ENCODE data around the gene MUC5B. TPM values are rescaled to one million over a fixed set of nuclear protein-coding genes. Genes with fewer than 3 reads are reported as not detected.
"Not testable (repeated sequence)": the region's sequence is repeated elsewhere in the genome, so short reads cannot be mapped to it uniquely, and the experiment has no call there.

The MUC5B gene, protein sequence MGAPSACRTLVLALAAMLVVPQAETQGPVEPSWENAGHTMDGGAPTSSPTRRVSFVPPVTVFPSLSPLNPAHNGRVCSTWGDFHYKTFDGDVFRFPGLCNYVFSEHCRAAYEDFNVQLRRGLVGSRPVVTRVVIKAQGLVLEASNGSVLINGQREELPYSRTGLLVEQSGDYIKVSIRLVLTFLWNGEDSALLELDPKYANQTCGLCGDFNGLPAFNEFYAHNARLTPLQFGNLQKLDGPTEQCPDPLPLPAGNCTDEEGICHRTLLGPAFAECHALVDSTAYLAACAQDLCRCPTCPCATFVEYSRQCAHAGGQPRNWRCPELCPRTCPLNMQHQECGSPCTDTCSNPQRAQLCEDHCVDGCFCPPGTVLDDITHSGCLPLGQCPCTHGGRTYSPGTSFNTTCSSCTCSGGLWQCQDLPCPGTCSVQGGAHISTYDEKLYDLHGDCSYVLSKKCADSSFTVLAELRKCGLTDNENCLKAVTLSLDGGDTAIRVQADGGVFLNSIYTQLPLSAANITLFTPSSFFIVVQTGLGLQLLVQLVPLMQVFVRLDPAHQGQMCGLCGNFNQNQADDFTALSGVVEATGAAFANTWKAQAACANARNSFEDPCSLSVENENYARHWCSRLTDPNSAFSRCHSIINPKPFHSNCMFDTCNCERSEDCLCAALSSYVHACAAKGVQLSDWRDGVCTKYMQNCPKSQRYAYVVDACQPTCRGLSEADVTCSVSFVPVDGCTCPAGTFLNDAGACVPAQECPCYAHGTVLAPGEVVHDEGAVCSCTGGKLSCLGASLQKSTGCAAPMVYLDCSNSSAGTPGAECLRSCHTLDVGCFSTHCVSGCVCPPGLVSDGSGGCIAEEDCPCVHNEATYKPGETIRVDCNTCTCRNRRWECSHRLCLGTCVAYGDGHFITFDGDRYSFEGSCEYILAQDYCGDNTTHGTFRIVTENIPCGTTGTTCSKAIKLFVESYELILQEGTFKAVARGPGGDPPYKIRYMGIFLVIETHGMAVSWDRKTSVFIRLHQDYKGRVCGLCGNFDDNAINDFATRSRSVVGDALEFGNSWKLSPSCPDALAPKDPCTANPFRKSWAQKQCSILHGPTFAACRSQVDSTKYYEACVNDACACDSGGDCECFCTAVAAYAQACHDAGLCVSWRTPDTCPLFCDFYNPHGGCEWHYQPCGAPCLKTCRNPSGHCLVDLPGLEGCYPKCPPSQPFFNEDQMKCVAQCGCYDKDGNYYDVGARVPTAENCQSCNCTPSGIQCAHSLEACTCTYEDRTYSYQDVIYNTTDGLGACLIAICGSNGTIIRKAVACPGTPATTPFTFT (N-terminal part only)
- total RNA-seq (2014; rRNA removed; shearing (Covaris generic)): 0.03 TPM in 1 of 2 replicates, not detected in the other
- not detected in 2 replicates for polyA plus RNA-seq (2015; cell fraction: cytosol; rRNA removed)
- not detected in 2 replicates for polyA plus RNA-seq (2015; cell fraction: nucleus; rRNA removed)

DNA sequence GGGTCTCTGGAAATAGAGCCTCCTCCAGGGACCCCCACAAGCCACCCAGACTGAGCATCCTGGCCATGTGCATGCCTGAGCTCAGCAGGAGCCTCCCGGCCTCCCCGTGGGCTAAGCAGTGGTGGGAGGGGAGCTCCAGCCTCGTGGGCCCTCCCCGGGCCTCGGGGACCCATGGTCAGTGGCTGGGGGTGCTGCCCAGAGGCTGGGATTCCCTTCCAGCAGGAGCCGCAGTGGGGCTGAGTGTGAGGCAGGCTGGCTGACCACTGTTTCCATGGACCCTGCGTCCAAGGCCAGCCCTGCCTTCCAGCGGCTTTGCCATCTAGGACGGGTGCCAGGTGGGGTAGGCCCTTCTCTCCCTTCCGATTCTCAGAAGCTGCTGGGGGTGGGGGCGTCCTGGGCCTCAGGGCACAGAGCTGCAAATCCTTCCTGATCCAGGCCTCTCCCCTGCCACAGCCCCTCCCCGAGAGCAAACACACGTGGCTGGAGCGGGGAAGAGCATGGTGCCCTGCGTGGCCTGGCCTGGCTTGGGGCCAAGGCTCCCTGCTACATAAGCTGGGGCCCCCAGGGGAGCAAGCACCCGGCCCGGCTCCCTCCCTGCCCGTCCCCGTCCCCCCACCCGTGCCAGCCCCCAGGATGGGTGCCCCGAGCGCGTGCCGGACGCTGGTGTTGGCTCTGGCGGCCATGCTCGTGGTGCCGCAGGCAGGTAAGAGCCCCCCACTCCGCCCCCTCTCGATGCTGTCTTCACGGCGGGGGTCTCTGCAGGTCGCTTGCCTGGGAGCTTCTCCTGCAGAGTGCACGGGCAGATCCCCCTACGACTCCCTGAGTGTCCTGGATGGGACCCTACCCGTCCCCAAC, at the start of gene MUC5B:
MUC5B (plus strand) TSS at position 576 of the 855 bp plus-strand sequence; CDS start at position 634, 58 bp downstream.
- DNase-seq (ENCODE audit: low read depth): no peak

DNA sequence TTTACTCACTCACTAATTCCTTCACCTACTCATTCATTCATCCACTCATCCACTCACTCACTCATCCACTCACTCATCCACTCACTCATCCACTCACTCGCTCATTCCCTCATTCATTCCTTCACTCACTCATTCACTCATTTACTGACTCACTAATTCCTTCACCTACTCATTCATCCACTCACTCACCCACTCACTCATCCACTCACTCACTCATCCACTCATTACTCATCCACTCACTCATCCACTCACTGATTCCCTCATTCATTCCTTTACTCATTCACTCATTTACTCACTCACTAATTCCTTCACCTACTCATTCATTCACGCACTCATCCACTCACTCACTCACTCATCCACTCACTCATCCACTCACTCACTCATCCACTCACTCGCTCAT, 49.5 kb upstream of the MUC5B start:
- not testable (repeated sequence) for DNase-seq (ENCODE audit: low read depth)

DNA sequence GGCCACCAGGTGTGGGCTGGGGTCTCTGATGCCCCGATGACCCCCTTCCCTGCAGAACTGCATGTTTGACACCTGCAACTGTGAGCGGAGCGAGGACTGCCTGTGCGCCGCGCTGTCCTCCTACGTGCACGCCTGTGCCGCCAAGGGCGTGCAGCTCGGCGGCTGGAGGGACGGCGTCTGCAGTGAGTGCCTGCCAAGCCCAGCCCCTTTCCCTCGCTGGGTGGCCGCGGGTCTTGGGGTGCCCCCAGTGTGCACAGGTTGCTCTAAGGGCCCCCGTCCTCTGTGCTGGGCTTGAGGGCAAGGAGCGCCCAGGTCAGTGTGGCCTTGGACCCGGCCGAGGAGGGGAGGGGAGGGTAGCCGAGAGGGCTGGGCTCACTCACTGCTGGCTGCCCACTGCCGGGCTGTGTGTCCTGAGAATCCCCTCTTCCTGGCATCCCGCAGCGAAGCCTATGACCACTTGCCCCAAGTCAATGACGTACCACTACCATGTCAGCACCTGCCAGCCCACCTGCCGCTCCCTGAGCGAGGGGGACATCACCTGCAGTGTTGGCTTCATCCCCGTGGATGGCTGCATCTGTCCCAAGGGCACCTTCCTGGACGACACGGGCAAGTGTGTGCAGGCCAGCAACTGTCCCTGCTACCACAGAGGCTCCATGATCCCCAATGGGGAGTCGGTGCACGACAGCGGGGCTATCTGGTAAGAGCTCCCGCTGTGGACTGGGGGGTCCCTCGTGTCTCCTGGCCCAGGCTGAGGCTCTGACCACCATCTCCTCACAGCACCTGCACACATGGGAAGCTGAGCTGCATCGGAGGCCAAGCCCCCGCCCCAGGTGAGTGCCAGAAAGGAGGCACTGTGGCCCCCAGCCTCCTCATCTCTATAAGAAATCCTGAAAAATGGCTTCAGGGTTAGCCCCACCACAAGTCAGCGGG, 48.2 kb upstream of the MUC5B start:
- no peak for DNase-seq (ENCODE audit: low read depth)

DNA sequence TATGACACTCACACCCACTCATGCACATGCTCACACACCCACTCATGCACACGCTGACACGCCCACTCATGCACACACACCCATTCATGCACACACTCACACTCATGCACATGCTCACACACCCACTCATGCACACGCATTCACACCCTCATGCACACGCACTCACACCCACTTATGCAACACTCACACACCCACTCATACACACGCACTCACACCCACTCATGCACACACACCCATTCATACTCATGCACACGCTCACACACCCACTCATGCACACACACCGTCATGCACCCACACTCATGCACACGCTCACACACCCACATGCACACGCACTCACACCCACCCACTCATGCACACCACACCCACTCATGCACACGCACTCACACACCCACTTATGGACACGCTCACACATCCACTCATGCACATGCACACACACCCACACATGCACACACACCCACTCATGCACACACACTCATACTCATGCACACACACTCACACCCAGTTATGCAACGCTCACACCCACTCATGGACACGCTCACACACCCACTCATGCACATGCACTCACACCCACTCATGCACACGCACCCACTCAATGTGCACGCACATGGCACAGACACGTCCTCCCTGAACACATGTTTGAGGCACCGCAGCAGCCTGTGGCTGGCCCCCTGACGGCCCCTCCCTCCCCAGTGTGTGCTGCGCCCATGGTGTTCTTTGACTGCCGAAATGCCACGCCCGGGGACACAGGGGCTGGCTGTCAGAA, 47.2 kb upstream of the MUC5B start:
- DNase-seq (ENCODE audit: low read depth): no peak

DNA sequence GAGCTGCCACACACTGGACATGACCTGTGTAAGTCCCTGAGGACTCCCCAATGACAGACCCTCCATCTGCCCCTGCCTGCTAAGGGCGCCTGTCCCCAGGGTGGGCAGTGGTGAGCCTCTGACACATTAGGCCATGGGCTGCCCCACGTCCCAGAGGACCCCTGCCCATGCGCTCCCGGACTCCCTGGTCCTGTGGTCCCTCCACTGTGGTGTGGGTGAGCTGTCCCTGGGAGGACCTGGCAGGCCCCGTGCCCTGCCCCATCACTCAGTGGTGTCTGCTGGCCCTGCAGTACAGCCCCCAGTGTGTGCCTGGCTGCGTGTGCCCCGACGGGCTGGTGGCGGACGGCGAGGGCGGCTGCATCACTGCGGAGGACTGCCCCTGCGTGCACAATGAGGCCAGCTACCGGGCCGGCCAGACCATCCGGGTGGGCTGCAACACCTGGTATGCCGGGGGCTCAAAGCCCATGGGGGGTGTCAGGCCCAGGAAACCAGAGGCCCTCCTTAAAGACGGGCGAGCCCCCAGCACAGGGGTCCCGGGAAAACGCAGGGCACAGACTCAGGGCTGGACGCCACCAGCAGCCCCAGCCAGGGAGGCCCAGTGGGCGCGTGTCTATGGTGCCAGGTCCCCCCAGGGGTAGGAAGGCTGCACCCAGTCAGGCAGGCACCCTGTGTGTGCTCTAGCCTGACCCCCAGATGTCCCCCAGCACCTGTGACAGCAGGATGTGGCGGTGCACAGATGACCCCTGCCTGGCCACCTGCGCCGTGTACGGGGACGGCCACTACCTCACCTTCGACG, 46.4 kb upstream of the MUC5B start:
- DNase-seq (ENCODE audit: low read depth): no peak

DNA sequence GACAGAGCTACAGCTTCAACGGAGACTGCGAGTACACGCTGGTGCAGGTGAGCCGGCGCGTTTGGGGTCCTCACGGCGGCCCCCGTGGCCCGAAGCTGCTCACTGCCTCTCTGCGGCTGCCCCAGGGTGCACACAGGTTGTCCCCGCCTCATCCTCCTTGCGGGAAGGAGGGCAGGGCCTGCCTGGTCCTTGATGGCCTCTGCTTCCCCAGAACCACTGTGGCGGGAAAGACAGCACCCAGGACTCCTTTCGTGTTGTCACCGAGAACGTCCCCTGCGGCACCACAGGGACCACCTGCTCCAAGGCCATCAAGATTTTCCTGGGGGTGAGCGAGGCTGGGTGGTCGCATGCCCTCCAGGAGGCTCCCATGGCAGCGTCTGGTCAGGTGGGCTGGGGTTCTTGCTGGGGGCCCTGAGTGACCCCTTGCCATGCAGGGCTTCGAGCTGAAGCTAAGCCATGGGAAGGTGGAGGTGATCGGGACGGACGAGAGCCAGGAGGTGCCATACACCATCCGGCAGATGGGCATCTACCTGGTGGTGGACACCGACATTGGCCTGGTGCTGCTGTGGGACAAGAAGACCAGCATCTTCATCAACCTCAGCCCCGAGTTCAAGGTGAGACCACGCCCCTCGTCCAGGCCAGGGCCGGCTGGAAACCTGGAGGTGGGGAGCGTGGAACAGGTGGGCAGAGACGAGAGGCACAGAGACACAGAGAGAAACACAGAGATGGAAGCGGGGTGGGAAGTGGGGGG, 45.7 kb upstream of the MUC5B start:
- DNase-seq (ENCODE audit: low read depth): no peak

DNA sequence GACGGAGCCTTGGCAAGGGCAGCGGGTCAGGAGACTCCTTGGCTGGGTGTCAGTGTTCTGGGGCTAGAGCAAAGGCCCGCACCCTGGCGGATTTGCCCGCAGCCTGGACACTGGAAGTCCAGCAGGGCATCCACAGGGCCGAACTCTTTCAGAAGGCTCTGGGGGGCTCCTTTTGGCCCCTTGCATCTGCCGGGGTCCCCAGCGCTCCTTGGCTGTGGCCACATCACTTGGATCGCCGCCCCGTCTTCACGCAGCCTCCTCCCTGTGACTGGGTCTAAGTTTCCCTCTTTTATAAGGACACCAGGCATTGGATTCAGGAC, 45.1 kb upstream of the MUC5B start:
- DNase-seq (ENCODE audit: low read depth): no peak

DNA sequence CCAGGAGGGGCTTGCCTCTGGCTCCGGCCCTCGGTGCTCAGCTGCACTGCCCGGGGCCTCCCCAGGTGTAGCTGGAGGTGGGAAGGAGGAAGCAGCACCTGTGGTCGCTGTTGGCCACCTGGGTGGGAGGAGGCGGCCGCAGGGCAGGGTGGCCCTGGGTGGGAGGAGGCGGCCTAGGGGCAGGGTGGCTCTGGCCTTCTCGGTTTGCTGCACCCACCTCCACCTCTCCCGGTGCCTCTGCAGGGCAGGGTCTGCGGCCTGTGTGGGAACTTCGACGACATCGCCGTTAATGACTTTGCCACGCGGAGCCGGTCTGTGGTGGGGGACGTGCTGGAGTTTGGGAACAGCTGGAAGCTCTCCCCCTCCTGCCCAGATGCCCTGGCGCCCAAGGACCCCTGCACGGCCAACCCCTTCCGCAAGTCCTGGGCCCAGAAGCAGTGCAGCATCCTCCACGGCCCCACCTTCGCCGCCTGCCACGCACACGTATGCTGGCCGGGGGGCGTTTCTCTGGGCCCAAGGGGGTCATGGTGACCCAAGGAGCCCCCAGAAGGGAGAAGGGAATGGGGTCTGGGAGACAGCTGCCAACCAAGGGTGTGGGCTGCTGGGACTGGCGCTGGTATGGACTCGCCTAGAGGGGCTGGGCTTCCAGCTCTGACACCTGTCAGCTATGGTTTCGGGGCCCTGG, 44.5 kb upstream of the MUC5B start:
- no peak for DNase-seq (ENCODE audit: low read depth)

DNA sequence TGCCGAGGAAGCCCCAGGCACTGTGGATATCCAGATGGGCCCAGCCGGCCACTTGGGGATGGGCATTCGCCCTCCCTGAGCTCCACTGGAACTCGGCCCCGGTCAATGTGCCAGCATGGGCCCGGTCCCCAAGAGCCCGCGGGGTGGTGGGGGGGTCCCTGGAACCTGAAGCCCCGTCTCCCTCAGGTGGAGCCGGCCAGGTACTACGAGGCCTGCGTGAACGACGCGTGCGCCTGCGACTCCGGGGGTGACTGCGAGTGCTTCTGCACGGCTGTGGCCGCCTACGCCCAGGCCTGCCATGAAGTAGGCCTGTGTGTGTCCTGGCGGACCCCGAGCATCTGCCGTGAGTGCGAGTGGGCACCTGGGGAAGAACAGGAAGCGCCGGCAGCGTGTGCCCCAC, 44.0 kb upstream of the MUC5B start:
- DNase-seq (ENCODE audit: low read depth): no peak

DNA sequence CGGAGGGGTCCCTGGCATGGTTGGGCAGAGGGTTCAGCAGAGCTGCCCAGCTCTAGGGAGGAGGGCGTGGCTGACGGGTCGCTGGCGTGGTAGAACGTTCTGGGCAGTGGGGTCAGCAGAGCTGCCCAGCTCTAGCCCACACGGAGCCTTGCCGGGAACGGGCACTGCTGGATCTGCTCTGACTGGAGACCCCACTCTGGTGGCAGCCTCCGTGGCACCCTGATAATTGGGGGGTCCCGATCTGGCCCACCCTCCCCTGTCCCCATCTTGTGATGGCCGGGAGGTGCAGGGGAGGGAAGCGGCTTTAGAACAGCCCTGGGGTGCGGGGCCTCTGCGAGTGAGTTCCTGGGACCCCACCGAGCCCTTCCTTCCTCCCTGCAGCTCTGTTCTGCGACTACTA, 43.2 kb upstream of the MUC5B start:
- DNase-seq (ENCODE audit: low read depth): no peak

DNA sequence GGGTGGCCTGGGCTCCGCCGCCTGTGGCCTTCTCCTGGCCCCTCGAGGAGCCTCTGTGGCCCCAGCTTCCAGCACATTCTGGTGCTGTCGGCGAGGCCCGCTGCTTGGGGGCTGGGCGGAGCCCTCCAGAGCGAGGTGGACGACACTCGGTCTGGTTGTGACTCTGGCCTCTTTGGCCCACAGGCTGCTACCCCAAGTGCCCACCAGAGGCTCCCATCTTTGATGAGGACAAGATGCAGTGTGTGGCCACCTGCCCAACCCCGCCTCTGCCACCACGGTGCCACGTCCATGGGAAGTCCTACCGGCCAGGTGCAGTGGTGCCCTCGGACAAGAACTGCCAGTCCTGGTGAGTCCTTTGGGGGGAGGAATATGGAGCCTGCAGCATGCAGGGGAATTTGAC, 42.7 kb upstream of the MUC5B start:
- no peak for DNase-seq (ENCODE audit: low read depth)

DNA sequence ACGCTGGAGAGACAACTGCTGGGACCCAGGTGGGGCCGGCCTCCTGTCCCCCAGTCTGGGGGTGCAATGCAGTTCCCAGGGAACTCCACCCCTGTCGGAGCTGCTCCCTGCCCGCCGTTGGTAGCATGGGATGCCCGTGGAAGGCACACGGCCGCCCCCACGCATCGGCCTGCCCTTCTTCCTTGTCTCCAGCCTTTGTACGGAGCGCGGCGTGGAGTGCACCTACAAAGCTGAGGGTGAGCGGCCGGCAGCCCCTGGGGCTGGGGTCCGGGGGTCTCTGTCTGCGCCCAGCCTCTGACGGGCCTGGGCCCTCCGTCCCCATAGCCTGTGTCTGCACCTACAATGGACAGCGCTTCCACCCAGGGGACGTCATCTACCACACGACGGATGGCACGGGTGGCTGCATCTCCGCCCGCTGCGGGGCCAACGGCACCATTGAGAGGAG, 41.9 kb upstream of the MUC5B start:
- no peak for DNase-seq (ENCODE audit: low read depth)

DNA sequence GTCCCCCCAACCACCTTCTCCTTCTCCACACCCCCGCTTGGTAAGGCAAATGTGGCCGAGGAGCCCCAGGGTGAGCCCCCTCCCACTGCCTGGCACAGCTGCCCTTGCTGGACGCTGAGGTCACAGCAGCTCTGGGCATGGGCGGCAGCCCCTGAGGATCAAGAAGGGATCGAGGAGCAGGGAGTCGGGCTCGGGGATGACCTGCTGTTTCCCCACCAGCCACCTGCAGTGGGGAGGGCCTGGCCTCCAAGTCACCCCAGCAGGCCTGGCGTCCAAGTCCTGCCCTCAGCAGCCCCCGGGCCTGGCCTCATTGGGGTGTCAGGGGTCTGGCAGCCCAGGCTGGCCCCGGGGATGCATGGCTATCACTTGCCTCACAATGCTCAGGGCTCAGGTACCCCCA, 41.4 kb upstream of the MUC5B start:
- DNase-seq (ENCODE audit: low read depth): no peak

DNA sequence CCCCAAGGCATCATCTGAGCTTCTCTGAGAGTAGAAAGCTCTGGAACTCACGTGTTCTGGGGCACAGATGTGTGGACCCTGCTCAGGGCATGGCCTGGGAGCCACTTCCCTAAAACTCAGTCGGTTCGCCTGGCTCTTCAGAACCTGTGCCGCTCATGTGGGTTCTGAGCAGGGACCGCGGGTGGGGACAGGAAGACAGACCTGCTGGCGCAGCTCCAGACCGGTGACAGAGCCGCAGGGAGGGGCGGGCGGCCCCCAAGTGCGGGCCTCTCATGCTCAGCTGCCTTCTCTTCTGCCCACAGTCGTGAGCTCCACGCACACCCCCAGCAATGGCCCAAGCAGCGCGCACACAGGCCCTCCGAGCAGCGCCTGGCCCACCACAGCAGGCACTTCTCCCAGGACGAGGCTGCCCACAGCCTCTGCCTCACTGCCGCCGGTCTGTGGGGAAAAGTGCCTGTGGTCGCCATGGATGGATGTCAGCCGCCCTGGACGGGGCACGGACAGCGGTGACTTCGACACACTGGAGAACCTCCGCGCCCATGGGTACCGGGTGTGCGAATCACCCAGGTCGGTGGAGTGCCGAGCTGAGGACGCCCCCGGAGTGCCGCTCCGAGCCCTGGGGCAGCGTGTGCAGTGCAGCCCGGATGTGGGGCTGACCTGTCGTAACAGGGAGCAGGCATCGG, 40.9 kb upstream of the MUC5B start:
- no peak for DNase-seq (ENCODE audit: low read depth)

DNA sequence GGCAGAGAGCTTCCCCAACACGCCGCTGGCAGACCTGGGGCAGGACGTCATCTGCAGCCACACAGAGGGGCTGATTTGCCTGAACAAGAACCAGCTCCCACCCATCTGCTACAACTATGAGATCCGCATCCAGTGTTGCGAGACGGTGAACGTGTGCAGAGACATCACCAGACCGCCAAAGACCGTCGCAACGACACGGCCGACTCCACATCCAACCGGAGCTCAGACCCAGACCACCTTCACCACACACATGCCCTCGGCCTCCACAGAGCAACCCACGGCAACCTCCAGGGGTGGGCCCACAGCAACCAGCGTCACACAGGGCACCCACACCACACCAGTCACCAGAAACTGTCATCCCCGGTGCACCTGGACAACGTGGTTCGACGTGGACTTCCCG, 38.7 kb upstream of the MUC5B start:
- DNase-seq (ENCODE audit: low read depth): not testable (repeated sequence)
